GM12874 (cell line): Measurements from ENCODE around the gene GRIK4.

Source experiments
- CTCF ChIP-seq: IDR thresholded peaks from 2 replicates; pipeline ENCODE4 v1.5.1; 2011; ENCODE audit warnings: low read depth, mild to moderate bottlenecking, control low read depth, low read length, moderate library complexity; ENCODE audit not compliant: insufficient read depth

GRIK4 gene

GRCh38 chr11:120744016-120744994 is 232.8 kb downstream of the GRIK4 start:
- no peak for TF ChIP-seq CTCF

- no peak for TF ChIP-seq CTCF
These were observed 234.8 kb downstream of the GRIK4 start for GRCh38 chr11:120746376-120746775.

- no peak for TF ChIP-seq CTCF
These were observed 235.5 kb downstream of the GRIK4 start for GRCh38 chr11:120746836-120747609.

GRCh38 chr11:120747850-120748814 is 236.6 kb downstream of the GRIK4 start:
- TF ChIP-seq CTCF, result no peak

GRCh38 chr11:120749395-120749794 is 237.8 kb downstream of the GRIK4 start:
- no peak for TF ChIP-seq CTCF

- no peak for TF ChIP-seq CTCF
These were observed 239.3 kb downstream of the GRIK4 start for GRCh38 chr11:120750647-120751549.
